Measurements from ENCODE around the gene IGSF23.
"Not testable (repeated sequence)": the region's sequence is repeated elsewhere in the genome, so short reads cannot be mapped to it uniquely, and the experiment has no call there.

The IGSF23 gene

GRCh38 chr19:44588771-44589112 lies 24.6 kb upstream of the IGSF23 start:
- no peak for DNase-seq

DNA sequence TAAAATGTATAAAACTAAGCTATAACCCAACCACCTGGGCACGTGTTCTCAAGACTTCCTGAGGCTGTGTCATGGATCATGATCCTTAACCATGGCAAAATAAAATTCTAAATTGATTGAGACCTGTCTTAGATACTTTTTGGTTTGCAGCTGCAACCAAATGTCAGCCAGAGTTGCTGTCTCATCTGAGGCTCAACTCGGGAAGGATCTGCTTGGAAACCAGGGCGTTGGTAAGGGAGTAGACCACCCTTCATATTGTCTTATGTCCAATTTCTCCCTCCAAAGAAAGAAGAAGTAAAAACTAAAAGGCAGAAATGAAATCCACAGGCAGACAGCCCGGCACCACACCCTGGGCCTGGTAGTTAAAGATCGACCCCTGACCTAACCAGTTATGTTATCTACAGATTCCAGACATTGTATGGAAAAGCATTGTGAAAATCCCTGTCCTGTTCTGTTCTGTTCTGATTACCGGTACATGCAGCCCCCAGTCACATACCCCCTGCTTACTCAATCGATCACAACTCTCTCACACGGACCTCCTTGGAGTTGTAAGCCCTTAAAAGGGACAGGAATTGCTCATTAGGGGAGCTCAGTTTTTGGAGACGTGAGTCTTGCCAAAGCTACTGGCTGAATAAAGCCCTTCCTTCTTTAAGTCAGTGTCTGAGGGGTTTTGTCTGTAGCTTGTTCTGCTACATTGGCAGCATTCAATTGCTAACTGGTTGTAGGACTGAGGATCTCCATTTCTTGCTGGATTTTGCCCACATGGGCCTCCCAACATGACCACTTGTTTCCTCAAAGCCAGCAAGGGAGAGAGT lies 22.9 kb upstream of the IGSF23 start:
- no peak for DNase-seq

DNA sequence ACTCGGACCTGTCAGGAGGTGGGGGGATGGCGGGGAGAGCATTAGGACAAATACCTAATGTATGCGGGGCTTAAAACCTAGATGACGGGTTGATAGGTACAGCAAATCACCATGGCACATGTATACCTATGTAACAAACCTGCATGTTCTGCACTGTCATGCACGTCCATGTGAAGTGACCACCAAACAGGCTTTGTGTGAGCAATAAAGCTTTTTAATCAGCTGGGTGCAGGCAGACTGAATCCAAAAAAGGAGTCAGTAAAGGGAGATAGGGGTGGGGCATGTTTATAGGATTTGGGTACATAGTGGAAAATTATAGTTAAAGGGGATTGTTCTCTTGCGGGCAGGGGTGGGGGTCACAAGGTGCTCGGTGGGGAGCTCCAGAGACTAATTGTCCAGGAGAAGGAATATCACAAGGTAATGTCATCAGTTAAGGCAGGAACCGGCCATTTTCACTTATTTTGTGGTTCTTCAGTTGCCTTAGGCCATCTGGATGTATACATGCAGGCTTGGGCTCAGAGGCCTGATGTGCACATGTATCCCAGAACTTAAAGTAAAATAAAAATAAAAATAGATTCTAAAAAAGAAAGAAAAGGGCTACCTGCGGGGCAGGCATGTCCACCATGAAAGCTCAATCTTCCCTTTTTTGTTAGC lies 21.9 kb upstream of the IGSF23 start:
- DNase-seq: not testable (repeated sequence)

GRCh38 chr19:44592451-44592890 lies 20.9 kb upstream of the IGSF23 start:
- DNase-seq: no peak

DNA sequence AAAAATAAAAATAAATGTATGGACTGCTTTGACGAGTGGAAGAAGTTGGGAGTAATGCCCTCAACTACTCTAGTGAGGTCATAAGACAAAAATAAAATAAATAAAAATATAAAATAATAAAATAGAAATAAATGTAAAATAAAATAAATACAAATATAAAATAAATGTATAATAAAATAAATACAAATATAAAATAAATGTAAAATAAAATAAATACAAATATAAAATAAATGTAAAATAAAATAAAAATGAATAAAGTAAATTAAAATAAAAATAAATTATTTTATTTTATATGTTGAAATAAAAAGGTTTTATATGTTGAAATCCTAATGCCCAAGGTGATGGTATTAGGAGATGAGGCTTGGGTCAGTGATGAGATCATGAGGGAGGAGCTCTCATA lies 20.1 kb upstream of the IGSF23 start:
- no peak for DNase-seq

DNA sequence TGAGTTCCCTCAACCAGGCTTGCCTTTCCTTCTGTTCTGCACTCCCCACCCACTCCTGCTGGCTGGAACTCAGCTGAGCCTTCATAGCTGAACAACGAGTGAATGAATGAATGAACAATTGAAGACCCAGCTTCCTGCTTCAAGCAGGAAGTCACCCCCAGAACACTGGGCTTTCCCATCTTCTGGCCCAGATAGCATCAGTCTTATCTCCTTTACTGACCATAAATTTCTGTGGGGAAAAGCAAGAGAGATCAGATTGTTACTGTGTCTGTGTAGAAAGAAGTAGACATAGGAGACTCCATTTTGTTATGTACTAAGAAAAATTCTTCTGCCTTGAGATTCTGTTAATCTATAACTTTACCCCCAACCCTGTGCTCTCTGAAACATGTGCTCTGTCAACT lies 19.5 kb upstream of the IGSF23 start:
- DNase-seq: not testable (repeated sequence)

- DNase-seq: no peak
Observed at GRCh38 chr19:44596428-44597130, 16.8 kb upstream of the IGSF23 start.

DNA sequence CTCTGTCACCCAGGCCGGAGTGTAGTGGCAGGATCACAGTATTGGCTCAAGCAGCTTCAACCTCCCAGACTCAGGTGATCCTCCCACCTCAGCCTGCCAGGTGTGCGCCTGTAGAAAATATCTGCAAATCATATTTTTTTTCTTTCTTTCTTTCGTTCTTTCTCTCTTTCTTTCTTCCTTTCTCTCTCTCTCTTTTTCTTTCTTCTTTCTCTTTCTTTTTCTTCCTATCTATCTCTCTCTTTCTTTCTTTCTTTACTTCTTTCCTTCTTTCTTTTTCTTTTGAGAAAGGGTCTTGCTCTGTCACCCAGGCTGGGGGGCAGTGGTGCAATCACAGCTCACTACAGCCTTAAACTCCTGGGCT lies 16.3 kb upstream of the IGSF23 start:
- DNase-seq: no peak

DNA sequence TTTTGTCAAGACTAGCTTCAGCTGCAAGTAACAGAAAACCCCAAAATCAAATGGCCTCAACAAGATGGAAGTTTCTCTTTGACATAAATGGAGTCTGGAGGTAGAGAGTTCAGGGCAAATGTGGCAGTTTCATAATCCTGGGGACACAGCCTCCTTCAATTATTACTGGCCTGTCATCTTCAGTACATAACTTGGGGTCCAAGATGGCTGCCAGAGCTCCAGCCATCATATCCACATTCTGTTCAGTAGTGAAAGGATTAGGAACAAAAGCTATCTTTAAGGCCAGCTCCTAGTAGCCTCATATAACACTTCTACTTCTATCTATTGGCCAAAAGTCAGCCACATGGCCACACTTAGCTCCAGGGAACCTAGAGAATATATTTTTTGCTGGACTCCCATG lies 15.0 kb upstream of the IGSF23 start:
- no peak for DNase-seq

DNA sequence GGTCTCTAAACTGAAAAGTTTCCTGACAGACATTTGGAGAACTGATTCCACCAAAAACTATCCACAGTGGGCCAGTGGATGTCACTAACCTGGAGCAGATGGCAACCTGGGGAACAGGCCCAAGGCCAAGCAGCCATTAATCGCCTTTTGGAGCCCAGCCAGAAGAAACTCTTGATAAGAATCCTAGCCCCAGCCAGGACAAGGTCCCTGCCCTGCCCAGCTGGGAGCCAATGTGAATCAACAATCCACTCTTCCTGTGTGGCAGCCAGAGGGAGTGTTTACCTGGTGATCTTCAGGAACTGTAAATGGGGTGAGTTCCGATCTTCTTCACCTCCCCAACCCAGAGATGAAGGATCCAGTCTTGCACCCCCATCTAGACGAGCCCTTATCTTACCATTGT lies 14.5 kb upstream of the IGSF23 start:
- DNase-seq: no peak

DNA sequence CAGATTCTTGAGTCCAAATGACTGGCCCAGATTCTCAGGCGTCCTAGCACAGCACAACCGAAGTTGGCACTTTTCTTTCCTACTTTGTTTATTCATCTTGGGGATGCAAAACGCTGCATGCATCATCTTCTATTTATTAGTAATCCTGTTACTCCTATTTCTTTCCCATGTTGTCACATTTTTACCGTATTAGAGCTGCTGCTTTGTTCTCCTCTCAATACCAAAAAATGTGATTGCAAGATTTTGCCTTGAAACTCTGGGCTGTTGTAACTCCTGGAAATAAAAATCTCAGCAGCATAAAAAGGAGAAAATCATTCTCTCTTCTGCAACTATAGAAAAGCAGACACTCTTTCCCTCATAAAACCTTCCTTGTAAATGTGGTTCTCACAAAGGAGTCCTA lies 12.9 kb upstream of the IGSF23 start:
- DNase-seq: no peak

GRCh38 chr19:44602081-44602480 lies 11.3 kb upstream of the IGSF23 start:
- no peak for DNase-seq

GRCh38 chr19:44603201-44603945 lies 10.0 kb upstream of the IGSF23 start:
- no peak for DNase-seq

DNA sequence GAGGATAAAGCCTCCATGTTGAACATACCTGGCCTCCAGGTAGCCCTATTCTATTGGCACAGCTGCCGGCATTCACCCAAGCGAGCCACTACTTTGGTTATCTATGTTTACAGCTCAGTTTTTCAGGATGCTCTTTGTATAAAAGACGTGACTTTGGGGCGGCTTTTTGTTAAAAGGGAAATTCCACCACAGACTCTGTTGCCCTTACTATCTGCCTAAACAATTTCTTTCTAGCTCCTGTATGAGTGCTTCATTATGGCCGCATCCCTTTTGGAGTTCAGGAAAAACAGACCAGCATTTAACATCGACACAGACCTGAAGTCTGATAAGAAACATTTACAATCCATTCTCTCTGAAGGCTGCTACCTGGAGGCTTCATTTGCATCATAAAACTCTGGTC lies 9.1 kb upstream of the IGSF23 start:
- no peak for DNase-seq

GRCh38 chr19:44605547-44605946 lies 7.8 kb upstream of the IGSF23 start:
- no peak for DNase-seq

- DNase-seq: no peak
Observed at GRCh38 chr19:44607049-44607448, 6.3 kb upstream of the IGSF23 start.

DNA sequence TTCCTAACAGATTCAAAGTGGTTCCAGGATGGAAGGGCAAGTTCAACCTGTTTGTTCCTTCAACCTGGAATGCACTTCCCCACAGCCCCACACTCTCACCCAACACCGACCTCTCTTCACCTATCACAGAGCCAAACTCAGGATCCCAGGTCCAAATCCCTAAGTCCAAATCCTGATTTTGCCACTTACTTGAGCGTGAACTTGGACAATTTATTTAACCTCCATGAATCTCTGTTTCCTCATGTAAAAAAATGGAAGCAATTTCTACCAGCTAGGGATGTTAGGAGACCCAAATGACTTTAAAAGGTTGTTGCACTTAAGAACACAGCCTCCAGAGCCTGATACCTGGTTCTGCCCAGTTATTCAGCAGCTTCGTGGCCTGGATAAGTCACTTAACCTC lies 5.4 kb upstream of the IGSF23 start:
- no peak for DNase-seq

GRCh38 chr19:44608391-44608821 lies 5.0 kb upstream of the IGSF23 start:
- no peak for DNase-seq

DNA sequence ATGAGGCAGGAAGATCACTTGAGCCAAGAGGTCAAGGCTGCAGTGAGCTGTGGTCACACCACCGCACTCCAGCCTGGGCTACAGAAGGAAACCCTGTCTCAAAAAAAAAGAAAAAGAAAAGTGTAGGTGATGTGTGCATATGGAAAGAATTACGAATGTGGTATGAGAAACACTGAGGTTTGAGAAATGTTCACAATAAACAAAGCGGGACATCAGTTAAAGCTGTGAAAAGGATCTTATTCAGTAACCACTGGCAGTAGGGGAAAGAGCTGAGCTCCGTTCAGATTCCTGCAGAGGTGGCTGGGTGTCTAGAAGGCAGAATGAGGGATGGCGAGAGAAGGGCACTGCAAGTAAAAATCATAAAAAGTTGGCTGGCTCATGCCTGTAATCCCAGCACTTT lies 4.1 kb upstream of the IGSF23 start:
- no peak for DNase-seq

DNA sequence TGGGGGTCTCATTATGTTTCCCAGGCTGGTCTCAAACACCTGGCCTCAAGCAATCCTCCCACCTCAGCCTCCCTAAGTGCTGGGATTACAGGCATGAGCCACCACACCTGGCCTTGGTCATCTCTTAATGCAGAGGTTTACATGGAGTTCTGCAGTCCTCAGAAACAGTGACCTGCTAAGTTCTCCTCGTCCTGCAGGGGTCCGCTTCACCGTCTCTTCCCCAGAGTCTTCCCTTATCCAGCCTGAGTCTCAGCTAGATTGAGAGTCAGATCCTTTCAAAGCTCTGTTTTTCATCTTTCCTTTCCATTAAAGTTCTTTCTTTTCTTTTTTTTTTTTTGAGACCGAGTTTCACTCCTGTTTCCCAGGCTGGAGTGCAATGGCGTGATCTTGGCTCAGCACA lies 2.9 kb upstream of the IGSF23 start:
- not testable (repeated sequence) for DNase-seq

DNA sequence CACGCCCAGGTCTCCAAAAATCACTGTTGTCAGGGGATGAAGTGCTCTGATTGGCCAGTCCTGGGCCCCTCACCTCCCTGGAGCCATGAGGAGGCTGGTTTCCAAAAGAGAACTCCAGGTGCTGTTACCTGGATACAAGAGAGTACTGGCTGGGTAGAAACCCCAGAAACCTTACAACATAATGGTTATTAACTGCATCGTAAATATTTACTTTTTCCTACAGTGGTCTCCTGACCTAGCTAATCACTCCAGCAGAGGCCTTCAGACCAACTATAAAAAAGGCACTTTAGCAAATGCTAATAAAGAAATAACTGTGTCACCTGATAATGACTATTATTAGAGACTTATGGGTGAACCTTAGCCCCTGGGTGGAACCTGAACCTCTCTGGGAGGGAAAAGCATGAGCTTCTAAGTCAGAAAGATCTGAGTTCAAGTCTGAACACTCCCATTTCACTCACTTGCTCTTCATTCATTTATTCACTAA lies 1.5 kb upstream of the IGSF23 start:
- no peak for DNase-seq

GRCh38 chr19:44614313-44614712 lies 950 bp downstream of the IGSF23 start:
- DNase-seq: no peak

DNA sequence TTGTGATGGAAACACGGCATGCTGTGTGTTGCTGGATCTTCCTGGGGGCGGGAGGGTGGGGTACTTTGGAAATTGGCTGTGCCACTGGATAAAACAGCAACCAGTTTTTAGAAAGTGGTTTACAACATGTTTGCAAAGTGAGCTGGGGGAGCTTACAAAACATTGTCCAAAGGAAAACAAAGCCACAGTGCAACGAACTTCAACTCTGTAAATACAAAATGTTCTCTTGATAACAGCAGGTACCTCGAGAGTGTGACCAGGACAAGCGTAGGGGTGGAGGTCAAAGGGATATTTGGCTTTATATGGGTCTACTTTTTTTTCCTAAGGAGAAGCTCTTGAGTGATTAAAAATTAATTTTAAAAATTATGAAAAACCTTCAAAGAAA lies 2.5 kb downstream of the IGSF23 start:
- no peak for DNase-seq

All from stimulated activated CD4-positive, alpha-beta T cell treated with anti-CD3 and anti-CD28 coated beads, Interleukin-2, amount 100 ng/mL, for 48 hours (primary cell).